Renal cortical epithelial cell (primary cell): ENCODE results near the gene ARSD. TPM values are rescaled to one million over a fixed set of nuclear protein-coding genes. Genes with fewer than 3 reads are reported as not detected.
"Not testable (repeated sequence)": the region's sequence is repeated elsewhere in the genome, so short reads cannot be mapped to it uniquely, and the experiment has no call there.

ENCODE experiments used
- DNase-seq: peaks from one replicate; pipeline ENCODE4 v3.0.0-alpha.2; 2011; ENCODE audit warnings: low read depth
- total RNA-seq: library from RNA; depleted of rRNA; stranded (reverse); fragments of >200 nt; gene quantifications from 2 replicates; pipeline ENCODE4 v1.2.3, GENCODE V29; 2014

Gene ARSD, protein sequence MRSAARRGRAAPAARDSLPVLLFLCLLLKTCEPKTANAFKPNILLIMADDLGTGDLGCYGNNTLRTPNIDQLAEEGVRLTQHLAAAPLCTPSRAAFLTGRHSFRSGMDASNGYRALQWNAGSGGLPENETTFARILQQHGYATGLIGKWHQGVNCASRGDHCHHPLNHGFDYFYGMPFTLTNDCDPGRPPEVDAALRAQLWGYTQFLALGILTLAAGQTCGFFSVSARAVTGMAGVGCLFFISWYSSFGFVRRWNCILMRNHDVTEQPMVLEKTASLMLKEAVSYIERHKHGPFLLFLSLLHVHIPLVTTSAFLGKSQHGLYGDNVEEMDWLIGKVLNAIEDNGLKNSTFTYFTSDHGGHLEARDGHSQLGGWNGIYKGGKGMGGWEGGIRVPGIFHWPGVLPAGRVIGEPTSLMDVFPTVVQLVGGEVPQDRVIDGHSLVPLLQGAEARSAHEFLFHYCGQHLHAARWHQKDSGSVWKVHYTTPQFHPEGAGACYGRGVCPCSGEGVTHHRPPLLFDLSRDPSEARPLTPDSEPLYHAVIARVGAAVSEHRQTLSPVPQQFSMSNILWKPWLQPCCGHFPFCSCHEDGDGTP
- 36.6 and 108 TPM in 2 replicates for total RNA-seq

DNA sequence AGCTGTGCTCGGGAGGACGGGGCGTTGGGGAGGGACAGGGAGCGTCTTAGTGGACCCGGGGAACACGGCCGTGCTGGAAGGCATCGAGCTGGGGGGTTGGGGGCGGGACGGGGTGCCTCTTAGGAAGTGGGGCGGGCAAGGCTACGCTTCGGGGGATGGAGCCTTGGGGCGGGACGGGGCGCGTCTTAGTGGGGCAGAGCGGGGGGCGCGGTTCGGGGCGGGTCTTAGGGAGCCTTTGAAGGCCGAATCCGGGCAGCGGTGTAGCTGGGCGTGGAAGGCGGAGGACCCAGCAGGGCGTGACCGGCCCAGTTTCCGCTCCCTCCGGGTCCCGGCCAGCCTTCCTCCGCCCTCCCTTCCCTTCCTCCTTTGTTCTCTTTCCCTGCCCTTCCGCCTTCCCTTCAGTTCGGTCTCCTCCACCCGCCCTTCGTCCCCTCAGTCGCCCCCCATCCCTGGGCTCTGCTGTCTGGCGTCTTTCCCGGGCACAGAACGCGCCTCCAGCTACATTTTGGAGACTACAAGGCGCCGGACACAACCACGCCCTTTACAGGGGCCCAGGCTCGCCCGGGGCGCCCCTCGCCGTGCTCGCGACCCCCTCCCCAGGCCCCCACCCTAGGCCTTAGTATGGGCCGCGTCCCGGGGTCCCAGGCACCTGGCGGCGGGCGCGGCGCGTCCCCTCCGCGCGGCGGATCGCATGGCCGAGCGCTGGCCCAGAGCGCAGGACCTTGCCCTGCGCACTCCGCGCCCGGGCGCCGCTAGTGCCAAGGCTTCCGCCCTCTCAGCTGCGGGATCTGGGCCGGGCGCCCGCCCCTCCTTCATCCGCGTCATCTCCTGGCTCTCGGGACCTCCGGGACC is at the start of gene ARSD:
TSS of gene ARSD (minus strand) at position 757 of the 852 bp plus-strand sequence. CDS start at position 693, 64 bp downstream.
- peak; percentile 74 for DNase-seq

DNA sequence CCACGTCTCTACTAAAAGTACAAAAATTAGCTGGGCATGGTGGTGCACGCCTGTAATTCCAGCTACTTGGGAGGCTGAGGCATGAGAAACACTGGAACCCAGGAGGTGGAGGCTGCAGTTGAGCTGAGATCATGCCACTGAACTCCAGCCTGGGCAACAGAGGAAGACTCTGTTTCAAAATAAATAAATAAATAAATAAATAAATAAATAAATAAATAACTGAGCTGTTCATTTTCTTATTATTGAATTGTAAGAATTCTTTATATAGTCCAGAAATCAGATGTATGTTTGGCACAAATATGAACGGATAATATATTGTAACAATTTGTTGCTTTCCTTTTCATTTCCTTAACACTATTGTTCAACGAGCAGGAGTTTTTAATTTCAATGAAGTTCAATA is 49.5 kb upstream of the ARSD start:
- DNase-seq, result not testable (repeated sequence)

DNA sequence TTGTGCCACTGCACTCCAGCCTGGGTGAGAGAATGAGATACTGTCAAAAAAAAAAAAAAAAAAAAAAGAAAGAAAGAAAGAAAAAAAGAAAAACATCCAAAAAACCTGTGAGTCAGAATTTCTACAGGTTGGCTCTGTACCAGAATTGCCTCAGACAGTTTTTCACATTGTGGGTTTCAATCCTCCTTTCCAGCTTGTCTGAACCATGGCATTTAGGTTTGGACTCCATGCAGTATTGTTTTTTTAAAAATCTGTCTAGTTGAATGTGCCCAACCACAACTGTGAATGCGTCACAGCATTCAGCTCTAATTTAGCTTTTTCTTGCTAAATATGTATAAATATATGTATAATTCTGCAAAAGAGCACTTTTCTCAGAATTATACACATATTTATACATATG is 45.8 kb upstream of the ARSD start:
- DNase-seq, result no peak

DNA sequence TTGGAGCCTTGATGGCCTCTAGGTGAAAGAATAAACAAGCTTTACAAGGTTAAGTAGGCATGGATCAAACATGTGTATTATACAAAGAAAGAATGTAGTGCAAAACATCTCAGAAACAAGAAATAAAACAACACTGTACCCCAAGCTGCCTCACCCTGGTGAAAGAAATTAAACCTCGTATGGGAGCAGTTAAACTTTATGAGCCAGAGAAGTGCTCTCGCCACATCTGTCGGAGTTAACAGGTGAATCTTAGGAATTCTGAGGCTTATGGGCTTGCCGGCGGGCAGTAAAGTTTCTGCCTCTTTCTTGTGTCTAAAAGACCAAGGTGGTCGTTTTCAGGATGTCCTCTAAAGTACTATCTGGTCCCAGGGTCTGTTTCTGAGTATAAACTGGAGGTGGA is 43.3 kb upstream of the ARSD start:
- DNase-seq, result no peak

DNA sequence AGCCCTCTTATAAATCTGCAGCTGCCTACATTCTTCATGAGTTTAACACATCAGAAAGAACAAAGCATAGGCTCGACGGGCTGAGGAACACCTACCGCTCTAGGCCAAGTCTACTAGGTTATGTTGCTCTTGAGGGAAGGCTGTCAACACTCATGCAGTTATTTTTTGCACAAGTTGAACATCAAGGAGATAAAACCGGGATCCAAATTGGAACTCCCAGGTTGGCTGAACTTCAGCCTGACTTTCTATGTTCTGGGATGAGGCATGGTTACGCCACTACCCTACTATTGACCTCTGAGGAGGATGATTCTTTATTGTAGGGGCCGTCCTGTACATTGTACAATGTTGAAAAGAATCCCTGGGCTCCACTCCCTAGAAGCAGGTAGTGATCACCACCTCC is 39.9 kb upstream of the ARSD start:
- no peak for DNase-seq

DNA sequence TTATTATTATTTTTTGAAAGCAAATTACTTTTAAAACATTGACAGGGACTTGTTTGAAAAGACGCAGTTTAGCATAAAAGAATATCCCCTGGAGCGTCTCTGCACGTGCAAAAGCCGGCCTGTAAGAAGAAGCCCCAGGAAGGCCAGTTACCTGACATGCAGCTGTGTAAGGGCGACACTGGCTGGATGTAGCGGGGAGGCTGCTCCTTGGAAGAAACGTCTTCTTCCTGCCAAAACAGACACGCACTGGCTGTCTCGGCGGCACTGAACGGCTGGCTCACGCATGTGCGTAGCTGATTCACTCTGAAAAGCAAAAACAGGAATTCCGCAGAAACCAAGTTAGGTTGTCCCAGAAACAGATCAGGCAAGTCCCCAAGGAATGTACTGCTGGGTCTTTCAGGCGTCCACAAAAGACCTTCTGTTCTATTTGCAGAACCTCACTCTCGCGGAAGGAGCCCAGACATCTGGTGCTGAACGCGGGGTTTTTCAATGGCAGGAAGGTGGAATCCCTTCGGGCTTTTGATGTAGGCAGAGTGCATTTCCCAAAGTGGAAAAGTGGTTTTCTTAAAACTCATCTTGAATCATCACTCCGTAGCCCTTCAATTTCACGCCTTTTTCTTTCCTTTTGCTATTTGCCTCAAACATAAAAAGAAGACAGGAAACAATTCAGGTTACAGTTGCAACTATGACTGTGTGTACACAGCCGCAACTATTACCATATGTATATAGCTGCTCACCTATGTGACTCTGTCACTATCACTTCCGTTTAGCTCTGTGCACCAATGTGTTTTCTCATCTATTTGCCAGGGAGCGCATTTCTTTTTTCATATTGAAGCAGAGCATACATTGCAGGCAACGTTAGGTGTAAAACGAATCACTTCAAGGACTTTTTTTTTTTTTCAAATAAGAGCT is 39.1 kb upstream of the ARSD start:
- DNase-seq, result no peak

DNA sequence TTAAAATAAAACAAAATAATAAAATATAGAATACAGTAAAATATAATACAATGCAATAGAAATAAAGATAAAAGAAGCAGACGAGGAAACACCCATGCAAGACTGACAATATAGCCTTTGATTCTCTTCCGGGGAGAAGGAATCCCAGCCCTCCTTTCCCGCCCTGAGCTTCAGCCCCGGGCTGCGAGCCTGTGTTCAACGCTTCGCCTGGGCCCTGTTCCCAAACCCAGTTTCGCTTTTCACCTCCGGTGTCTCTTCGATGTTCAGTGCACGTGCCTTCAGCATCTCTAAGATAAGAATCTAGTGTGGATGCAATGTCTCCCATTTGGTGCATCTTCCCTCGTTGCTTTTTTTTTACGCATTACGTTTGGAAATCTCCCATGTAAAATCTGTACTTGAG is 38.4 kb upstream of the ARSD start:
- no peak for DNase-seq

DNA sequence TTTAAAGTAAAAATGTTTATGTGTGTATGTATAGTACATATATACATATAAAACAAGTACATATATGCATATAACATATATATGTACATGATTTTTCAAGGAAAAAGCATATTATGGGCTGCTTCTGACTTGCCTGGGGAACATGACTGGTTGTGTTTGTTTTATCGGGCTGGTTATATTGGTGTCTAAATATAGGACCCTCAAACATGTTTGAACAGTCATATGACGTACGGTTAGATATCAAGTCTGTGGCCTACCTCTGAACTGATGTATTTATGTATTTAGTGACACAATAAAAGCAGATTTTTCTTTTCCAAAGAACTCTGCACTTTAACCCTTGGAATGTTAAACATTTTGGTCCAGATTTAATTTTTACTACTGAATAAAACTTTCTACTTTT is 37.9 kb upstream of the ARSD start:
- DNase-seq, result no peak

DNA sequence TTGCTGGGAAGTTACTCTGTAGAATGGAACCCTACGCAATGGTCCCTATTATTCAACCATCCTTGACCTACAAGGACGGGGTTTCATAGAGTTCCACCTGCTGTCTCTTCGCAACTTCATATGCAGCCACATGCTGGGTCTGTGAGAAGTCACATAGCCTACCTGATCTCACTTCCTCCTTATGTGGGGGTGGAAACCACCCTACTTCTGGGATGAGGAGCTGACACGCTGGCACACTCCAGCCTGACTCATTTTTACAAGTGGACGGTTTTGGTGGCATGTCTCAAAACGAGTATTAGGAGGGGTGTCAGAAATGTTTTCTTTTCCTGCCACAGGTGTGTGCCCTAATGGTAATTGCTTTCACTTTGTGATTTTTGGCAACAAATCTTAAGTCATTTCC is 36.8 kb upstream of the ARSD start:
- DNase-seq, result peak; percentile 45

DNA sequence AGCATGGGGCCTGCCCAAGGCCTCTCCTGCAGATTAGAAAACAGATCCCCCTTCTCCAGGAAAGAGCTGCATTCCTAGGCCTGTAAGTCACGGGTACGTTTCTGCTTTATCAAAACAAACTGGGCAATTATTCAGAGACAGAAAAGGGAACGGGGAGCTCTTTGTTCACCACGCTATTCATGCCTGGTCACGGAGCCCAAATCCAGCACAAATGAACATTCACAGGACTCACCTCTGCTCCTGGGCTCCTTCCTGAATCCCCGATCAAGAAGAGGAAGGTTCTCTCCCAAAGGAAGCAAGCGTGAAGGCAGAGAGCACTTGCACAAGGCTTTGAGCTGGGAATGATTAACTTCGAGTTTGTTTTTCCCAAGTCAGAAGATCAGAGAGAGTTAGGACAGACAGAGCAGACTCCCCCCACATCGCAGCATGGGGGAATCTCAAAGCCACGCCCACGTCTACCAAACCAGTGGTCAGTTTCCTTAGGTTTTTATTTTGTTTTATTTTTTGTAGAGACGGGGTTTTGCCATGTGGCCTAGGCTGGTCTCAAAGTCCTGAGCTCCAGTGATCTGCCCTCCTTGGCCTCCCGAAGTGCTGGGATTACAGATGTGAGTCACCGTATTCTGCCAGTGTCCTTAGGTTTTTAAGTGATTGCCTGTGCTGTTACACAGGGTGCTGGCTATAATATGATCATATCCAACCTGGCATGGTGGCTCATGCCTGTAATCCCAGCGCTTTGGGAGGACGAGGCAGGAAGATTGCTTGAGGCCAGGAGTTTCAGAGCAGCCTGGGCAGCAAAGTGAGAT is 35.1 kb upstream of the ARSD start:
- peak; percentile 93 for DNase-seq

DNA sequence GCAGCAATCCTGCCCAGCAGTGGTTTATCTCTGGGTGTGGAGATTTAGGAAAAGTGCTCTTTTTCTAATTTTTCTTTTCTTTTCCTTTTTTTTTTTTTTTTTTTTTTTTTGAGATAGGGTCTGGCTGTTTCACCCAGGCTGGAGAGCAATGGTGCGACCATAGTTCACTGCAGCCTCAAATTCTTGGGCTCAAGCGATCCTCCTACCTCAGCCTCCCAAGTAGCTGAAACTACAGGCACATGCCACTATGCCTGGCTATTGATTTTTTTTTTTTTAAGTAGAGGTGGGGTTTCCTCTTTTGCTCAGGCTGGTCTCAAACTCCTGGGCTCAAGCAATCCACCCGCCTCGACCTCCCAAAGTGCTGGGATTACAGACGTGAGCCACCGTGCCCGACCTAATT is 34.3 kb upstream of the ARSD start:
- DNase-seq, result not testable (repeated sequence)

DNA sequence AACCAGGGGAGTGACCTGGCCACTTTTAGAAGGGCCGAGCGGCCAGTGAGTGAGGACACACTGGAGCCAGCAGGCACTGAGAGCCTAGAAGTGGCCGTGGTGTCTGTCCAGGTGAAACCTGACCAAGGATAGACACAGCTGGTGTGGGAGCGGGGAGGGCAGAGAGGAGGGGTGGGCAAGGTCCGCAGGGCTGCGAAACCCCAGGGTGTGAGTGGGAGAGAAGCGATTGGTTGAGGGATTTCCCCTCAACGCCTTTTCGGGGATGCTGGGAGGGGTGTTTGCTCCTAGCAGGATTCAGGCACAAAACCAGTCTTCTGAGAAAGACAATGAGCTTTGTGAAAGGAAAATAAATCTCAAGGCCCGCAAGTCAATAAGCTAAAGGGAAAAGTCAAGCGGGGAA is 33.2 kb upstream of the ARSD start:
- no peak for DNase-seq

DNA sequence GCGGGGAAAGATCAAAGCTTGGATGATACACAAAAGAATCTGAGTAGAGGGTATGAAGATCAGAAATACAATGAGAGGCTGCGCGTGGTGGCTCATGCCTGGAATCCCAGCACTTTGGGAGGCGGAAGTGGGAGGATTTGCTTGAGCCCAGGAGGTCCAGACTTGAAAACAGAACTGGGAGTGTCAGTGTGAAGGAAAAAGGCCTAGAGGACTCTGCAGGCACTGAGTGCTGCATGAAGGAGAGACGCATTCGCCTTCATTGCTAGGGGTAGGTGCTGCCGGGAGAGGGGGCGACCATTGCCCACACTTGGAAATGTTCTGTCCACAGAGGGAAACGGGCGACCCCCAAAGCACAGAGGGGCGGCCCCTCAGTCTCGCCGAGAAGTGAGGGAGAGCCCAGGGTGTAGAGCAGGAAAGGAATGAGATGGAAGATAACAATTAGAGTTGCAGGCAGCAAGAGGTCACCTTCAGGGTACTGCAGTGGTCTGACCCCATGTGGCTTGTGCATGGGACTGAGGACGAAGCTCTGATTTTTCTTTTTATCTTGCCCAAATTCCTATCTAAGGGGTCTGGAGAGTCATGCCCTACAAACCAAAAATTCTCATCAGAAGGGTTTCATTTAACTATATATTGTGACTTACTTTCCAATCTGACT is 31.8 kb upstream of the ARSD start:
- no peak for DNase-seq

DNA sequence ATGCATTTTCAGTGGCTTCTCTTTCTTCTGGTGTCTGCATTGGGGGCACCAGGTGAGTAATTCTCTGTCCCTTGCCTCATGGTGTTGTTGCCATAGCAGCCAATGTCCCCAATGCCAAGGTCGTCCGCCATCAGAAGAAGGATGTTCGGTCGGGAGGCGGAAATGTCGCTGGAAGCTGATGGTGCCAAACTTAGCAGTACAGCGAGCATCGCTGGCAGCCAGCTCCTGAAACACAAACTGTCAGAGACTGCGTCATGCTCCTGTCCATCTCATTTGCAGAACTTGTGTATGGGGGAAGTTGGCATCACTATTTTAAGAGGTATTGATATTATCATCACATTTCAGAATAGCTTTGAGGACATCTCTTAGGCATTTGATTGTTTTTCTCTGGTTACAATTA is 29.1 kb upstream of the ARSD start:
- DNase-seq, result no peak

DNA sequence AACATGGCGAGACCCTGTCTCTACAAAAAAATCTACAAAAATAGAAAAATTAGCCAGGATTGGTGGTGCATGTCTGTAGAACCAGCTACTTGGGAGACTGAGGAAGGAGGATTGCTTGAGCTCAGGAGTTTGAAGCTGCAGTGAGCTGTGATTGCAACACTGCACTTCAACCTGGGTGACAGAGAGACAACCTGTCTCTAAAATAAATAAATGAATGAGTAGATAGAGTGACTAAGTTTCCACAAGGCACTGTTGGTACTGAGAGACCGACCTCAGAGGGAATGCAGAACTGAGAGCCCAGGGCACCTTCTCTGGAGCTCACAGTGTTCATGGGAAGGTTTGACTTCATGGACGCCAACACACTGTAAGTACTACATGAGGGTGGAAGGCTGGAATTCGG is 26.7 kb upstream of the ARSD start:
- no peak for DNase-seq

DNA sequence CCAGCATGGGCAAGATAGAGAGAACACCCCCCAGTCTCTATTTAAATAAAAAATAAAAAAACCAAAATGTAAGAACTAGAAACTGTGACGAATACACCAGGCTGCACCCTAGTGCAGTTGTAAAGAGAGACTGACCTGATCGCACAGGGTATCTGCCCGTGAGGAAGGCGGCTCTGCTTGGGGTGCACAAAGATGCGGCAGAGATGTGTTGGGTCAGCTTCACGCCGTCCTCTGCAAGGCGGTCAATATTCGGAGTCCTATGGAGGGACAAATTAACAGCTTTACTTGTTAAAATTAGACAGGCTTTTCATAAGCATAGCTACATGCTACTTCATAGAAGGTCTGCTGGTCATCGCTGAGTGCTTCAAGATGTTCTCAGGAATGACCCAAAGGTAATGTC is 26.1 kb upstream of the ARSD start:
- DNase-seq, result no peak

DNA sequence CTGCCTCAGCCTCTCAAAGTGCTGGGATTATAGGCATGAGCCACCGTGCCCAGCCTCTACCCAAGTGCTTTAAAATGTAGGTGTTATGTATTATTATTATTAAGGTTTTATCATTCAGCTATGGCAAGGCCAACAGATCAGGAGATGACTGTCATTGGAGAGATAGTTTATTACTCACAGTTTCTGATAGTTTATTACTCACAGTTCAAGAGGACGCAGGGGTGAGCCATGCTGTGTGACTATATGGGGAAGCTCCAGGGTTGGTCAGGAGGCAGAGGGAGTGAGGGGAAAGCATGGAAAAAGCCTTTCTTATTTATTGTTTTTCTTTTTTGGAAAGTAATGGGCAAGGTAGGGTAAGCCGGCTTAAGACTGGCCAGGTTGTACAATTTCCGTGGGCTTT is 25.4 kb upstream of the ARSD start:
- DNase-seq, result no peak

DNA sequence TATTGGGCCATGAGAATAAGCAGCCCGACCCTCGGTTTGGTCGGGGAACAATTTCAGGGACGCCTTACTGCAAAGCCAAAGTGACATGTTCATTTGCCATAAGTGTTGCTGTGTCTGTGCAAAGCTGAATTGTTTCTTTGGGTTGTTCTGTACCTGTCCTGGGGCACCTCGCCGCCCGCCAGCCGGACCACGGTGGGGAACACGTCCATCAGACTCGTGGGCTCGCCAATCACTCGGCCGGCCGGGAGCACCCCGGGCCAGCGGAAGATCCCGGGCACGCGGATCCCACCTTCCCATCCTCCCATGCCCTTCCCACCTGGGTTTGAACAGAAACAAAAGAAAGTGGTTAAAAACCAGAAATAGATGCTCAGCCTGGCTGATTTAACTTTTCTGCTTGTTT is 8.8 kb upstream of the ARSD start:
- not testable (repeated sequence) for DNase-seq

DNA sequence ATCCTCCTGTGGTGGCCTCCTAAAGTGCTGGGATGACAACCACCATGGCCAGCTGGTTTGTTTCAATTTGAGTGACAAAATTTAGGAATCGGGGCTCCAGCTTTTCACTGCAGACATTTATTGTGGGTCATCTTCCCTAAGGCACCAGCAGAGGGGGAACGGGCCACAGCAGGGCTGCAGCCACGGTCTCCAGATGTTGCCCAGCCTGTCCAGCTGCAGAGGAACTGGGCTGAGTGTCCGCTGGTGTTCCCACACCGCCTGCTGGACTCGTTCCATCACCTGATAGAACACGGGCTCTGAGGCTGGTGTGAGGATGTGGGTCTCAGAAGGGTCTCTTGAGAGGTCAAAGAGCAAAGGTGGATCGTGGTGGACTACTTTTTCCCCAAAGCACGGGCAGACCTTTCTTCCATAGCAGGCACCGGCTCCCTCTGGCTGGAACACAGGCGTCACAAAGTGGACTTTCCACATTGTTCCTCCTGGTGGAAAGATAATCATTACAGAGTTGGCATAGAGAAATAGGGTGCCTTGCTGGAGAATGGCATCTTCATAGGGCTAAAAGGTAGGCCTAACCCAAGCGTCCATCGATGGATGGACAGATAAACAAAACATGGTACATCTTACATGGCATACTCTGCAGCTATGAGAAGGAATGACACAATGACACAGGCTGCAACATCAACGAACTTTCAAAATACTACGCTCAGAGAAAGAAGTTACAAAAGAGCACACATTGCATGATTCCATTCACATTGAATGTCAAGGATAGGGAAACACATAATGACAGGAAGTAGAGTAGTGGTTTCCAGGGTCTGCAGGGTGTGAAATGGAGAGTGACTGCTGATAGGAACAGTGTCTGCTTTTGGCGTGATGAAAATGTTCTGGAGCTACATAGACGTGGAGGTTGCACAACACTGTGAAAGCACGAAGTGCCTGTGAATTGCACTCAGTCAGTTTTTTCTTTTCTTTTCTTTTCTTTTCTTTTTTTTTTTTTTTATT is 5.9 kb upstream of the ARSD start:
- no peak for DNase-seq
